ENCODE results near the gene COL5A1.

Gene COL5A1

DNA sequence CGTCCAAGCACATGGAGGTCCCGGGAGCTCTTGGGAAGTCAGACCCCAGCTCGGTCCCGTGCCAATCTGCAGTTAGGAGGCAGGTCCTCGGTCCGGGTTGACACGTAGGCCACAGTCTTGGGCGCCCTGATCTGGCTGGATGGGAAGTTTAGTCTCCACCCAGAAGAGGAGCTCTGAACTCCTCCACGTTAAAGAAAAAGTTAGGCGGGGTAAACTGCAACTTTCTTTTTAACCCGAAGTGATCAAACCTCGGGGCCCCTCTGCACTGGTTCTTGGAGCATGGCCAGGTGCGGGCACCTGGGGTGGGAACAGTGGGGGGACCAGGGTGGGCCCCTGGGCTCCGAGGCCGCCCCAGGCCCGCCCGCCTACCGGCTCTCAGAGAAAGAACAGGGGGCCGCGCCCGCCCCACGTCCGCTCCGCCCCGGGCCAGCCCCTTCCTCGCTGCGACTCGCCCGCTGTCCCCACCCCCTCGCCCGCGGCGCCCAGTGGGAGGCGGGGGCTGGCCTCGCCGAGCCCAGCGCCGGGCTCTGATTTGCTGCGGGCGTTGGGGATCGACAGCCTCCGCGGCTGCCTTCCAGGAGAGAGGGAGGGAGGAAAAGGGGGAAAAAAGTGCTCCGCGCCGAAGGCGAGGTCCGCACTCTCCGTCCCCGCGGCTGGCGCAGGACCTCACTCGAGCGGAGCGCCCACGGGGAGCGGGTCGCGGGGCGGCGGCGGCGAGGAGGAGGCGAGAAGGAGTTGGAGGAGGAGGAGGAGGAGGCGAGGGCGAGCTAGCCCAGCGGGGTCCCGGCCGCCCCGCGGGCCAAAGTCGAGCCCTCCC, at the start of gene COL5A1:
TSS of gene COL5A1 (plus strand) at position 631 of the 817 bp plus-strand sequence. CDS start 385 bp downstream, outside the sequence.
- DNase-seq (ENCODE audit: low spot score in 2 of 2): no peak
- no peaks in the 10 kb centered on the region for H3K4me1 Mint-ChIP-seq

DNA sequence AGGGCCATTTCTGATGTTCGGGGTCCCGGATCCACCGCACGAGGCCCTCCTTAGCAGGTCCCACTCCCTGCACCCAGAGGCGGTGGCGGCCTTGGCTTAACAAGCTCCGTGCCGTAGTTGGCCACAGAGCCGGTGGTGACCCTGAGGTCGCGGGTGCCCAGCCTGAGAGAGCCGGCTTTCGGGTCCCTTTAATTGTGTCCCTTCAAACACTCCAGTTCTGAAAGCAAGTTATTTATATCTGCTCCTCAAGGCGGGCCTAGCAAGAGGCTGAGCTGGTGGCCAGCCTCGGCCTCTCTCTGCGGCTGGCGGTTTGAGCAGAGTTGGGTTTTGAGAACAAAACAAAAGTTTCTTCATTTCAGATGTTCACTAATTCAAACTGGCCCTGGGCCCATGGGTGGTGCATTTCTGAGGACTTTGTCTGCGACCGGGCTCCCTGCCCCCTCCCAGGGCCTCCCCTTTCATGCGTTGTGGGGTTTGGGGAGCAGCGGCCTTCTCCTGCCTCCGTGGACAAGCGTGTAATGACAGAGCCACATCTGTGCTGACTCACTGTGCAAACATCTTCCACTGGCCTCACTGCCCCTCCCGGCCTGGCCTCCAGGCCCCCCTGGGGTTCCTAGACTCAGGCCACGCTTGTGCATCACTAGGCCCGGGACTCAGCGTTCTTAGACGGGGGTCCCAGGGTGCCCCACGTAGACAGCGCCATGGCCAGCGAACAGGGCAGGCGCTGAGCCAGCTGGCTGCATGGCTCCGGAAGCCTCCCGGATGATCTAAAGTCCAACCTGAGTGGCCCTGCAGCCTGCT, 49.4 kb upstream of the COL5A1 start:
- H3K4me3 Mint-ChIP-seq: no peak overlapping the region
- H3K27ac Mint-ChIP-seq (ENCODE audit: low read depth): no peak overlapping the region
- H3K36me3 Mint-ChIP-seq (ENCODE audit: insufficient read depth): no peaks in the 10 kb centered on the region
- no peaks in the 10 kb centered on the region for H3K9me3 Mint-ChIP-seq
- ATAC-seq (replicated peaks; ENCODE audit: extremely low read depth, poor library complexity, severe bottlenecking) (no peak), DNase-seq (ENCODE audit: low spot score in 2 of 2) (peak in 1 of 2 donors; percentile 5)
- peaks cover 36% of the 10 kb centered on the region for H3K27me3 Mint-ChIP-seq
- H3K4me1 Mint-ChIP-seq: no peaks in the 10 kb centered on the region

More for the DNA sequence above, at the start of gene COL5A1:
- Mint-ChIP-seq H3K9me3 (no peaks in the 10 kb centered on the region), H3K4me3 (no peak within 1 kb of the TSS), H3K27me3 (peaks cover 46% of the 10 kb centered on the region), H3K36me3 (ENCODE audit: insufficient read depth) (no peaks in the 10 kb centered on the region), H3K27ac (ENCODE audit: low read depth) (no peak within 1 kb of the TSS)
- no peak for ATAC-seq (replicated peaks; ENCODE audit: extremely low read depth, poor library complexity, severe bottlenecking)

DNA sequence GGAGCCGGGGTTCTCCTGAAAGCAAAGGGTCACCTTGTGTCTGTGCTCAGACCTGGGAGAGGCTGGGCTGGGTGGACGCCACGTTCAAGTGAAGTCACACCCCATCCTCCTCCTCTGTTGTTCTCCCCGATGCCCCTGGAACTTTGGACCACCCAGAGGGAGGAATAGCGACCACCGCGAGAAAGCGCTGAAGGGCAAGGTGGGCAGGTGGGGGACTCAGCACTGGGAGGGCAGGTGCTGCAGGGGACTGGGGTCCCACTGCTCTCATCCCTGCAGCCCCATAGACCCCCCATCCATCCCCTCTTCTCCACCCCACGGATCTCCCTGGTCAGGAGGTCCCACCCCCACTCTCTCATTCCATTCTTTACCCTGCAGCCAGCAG, 48.8 kb upstream of the COL5A1 start:
- peaks cover 36% of the 10 kb centered on the region for H3K27me3 Mint-ChIP-seq
- ATAC-seq (replicated peaks; ENCODE audit: extremely low read depth, poor library complexity, severe bottlenecking) (no peak), DNase-seq (ENCODE audit: low spot score in 2 of 2) (peak in 1 of 2 donors; percentile 9)
- no peak overlapping the region for H3K27ac Mint-ChIP-seq (ENCODE audit: low read depth)
- H3K9me3 Mint-ChIP-seq: no peaks in the 10 kb centered on the region
- no peaks in the 10 kb centered on the region for H3K4me1 Mint-ChIP-seq
- no peak overlapping the region for H3K4me3 Mint-ChIP-seq
- no peaks in the 10 kb centered on the region for H3K36me3 Mint-ChIP-seq (ENCODE audit: insufficient read depth)

DNA sequence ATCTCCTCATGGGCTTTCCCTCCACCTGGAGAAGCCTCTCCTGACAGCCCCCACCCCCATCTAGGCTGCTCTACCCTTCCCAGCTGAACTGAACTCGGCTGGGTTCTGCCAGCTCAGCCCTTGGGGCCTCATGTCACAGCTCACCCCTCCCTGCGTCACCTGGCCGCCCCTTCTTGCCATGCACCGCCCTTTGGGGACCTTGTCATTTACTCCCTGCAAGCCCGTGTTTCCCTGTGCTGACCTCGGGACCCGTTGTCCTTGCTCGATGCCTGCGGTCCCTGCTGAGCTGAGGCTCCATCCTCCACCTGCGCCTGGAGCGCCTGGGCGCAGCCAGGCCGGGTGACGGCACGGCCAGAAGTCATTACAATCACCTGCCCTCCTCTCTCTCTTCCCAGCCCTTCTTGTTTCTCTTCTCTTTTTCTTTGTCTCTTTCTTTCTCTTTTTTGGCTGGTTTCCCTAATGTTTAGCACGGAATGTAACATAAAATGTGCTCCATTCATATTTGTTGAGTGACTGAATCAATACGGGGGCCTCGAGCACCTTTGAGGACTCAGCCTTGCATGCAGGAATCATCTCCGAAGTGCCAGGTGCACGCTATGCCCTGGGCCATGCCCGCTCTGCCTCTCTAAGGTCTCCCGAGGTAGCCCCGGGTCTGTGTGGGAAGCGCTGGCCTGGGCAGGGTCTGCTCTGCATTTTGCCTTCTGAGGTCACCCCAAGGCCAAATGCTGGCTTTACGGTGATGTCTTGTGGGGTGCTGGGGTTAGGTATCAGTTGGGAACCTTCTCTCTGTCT, 48.1 kb upstream of the COL5A1 start:
- Mint-ChIP-seq H3K9me3 (no peaks in the 10 kb centered on the region), H3K27me3 (peaks cover 36% of the 10 kb centered on the region), H3K4me3 (no peak overlapping the region), H3K27ac (ENCODE audit: low read depth) (no peak overlapping the region), H3K36me3 (ENCODE audit: insufficient read depth) (no peaks in the 10 kb centered on the region), H3K4me1 (no peaks in the 10 kb centered on the region)
- DNase-seq (ENCODE audit: low spot score in 2 of 2) (peak in 1 of 2 donors; percentile 8), ATAC-seq (replicated peaks; ENCODE audit: extremely low read depth, poor library complexity, severe bottlenecking) (no peak)

DNA sequence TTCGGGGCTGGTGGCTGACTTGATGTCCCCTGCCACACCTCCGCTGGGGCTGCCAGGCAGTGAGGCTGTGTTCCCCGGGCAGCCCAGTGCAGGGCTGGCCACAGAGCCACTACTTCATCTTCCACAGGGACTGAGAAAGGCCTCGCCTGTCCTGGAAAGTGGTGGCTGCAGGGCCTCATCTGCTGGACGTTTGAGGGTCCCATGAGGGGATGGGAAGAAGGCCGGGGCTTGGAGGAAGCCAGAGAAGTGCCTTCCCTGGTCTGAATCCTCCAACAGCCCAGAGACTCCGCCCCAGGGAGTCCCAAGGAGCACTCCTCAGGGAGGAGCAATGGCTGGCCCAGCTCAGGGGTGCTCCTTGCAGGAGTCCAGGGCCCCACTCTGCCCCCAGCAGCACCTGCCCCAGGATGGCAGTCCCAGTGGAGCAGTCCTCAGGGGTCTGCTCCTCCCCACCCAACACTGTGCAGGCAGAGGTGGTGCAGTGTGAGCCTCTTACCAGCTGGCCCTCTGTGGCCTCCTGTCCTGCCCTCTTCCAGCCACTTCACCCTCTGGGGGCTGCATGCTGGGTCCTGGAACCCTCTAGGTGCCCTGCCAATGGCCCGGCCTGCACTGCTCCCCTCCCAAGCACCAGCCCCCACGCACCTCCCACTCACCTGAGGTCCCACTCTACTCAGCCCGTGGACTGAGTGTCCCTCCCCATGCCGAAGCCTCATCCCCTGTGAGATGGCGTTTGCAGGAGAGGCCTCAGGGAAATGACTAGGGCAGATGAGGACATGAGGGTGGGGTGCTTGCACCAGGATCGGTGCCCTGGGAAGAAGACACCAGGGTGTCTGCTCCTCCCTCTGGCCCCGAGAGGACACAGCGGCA, 47.3 kb upstream of the COL5A1 start:
- peak in 1 of 2 donors; percentile 12 for DNase-seq (ENCODE audit: low spot score in 2 of 2)
- no peaks in the 10 kb centered on the region for H3K36me3 Mint-ChIP-seq (ENCODE audit: insufficient read depth)
- no peak overlapping the region for H3K4me3 Mint-ChIP-seq
- no peak for ATAC-seq (replicated peaks; ENCODE audit: extremely low read depth, poor library complexity, severe bottlenecking)
- no peak overlapping the region for H3K27ac Mint-ChIP-seq (ENCODE audit: low read depth)
- no peaks in the 10 kb centered on the region for H3K9me3 Mint-ChIP-seq
- H3K4me1 Mint-ChIP-seq: no peaks in the 10 kb centered on the region
- H3K27me3 Mint-ChIP-seq: peaks cover 35% of the 10 kb centered on the region

DNA sequence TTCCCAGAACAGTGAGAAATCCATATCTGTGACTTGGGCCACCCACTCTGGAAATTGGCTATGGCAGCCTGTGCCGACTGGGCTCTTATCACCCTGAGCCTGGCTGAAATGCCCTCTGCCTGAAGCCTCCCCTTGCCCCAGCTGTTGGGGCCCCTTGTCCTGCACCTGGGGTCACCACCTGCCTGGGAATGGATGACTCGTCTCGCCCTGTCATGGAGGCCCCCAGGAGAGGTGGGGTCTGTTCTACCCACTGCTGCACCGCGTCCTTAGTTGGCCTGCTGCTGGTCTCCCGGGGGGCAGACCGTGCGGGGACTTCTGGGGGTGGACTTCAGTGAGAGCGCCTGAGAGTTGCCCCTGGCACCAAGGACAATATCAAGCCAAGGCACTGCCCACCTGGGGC, 46.6 kb upstream of the COL5A1 start:
- ATAC-seq (replicated peaks; ENCODE audit: extremely low read depth, poor library complexity, severe bottlenecking) (no peak), DNase-seq (ENCODE audit: low spot score in 2 of 2) (no peak)
- H3K4me1 Mint-ChIP-seq: no peaks in the 10 kb centered on the region
- H3K9me3 Mint-ChIP-seq: no peaks in the 10 kb centered on the region
- no peak overlapping the region for H3K27ac Mint-ChIP-seq (ENCODE audit: low read depth)
- H3K27me3 Mint-ChIP-seq: peaks cover 28% of the 10 kb centered on the region
- no peaks in the 10 kb centered on the region for H3K36me3 Mint-ChIP-seq (ENCODE audit: insufficient read depth)
- no peak overlapping the region for H3K4me3 Mint-ChIP-seq

DNA sequence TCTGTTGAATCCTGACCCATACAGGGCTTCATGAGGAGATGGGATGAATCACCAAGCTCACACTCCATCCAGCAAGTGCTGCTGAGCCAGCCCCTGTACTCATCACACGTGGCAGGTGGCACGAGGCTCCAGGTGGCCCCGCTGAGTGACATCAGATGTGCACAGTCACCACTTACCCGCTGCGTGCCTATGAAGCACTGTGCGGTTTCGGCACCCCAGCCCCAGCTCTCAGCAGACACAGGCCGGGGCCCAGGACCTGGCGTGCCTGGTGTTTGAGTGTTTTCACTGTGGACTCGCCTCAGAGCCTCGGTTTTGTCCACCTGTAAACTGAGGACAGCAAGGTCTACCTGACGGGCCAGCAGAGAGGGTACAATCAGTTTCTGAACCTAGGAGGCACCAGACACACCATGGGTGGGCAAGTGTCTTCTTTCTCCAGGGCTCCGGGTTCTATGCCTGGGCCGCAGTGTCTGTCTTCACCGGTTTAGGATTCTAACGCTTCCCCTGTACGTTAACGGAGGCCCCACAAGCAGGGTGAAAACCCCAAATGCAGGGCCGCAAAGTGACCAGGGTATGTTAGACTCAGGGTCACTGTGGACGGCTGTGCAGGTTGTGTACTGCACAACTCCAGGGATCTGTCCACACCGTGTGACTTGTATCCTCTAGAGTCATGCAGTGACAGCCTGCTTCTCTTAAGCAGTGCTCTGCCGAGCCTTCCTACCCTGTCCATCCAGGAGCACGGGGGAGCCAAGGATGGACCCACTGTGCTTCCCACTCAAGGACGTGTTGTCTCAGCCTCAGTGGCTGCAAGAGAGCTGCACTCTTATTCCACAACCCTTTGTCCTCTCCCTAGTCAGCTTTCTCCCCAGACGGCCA, 44.3 kb upstream of the COL5A1 start:
- H3K9me3 Mint-ChIP-seq: no peaks in the 10 kb centered on the region
- ATAC-seq (replicated peaks; ENCODE audit: extremely low read depth, poor library complexity, severe bottlenecking): no peak
- no peaks in the 10 kb centered on the region for H3K36me3 Mint-ChIP-seq (ENCODE audit: insufficient read depth)
- H3K27ac Mint-ChIP-seq (ENCODE audit: low read depth): no peak overlapping the region
- no peaks in the 10 kb centered on the region for H3K4me1 Mint-ChIP-seq
- H3K4me3 Mint-ChIP-seq: no peak overlapping the region
- DNase-seq (ENCODE audit: low spot score in 2 of 2): peak in 1 of 2 donors; percentile 8
- peaks cover 10% of the 10 kb centered on the region for H3K27me3 Mint-ChIP-seq

DNA sequence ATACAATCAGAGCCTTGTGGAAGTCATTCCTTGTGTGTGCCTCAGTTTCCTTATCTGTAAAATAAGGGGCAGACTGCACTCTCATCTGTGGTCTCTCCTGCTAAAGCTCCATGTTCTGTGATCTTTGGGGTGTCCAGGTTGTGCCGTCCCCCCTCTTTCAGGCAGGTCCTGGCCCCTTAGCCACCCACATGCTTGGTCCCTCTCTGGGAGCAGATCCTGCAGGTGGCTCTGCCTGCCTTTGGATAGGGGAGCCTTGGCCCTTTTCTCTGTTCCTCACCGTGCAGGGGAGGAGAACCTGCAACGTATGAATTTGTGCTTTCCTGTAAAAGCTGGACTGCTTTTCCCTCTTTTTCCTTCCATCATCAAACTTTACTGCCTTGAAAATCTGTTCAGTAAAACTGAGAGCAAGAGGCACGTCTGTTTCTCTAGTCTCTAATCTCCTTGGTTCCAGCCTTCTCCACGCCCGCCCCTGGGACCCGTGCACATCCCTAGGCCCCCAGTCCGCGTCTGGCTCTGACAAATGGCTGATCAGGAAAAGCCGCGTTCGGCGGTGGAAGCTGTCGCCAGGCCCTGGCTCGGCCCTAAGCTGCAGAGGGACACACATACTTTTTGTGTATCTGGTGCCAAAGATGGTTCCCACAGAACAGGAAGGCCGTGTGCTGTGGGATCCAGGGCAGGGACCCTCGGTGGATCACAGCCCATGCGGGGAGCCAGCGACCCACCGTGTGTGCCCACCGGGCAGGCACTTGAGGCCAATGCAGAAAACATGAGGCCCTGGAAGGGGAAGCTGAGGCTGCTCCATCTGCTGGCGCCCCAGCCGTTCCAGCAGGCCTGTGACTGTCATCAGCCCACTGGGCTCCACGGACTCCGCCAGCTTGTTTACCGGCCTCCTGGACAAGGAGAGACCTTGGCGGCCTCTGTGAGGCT, 43.4 kb upstream of the COL5A1 start:
- no peaks in the 10 kb centered on the region for H3K9me3 Mint-ChIP-seq

DNA sequence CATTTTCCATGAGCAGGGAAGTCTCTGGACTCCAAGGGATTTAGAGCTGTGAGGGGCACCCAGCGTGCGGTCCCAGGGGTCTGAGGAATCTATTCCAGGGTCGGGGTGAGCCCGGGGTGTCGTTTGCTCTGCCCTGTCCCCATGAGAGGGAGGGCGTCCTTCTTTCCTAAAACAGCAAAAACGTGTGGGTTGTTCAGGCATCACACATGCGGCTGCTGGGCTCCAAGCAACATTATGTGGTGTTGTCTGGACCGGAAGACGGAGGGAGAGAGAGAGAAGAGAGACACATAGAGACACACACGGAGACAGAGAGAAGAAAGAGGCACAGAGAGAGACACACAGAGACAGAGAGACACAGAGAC, 42.7 kb upstream of the COL5A1 start:
- Mint-ChIP-seq H3K36me3 (ENCODE audit: insufficient read depth) (no peaks in the 10 kb centered on the region), H3K27me3 (no peaks in the 10 kb centered on the region), H3K4me3 (no peak overlapping the region), H3K27ac (ENCODE audit: low read depth) (no peak overlapping the region), H3K9me3 (no peaks in the 10 kb centered on the region), H3K4me1 (no peaks in the 10 kb centered on the region)
- ATAC-seq (replicated peaks; ENCODE audit: extremely low read depth, poor library complexity, severe bottlenecking) (no peak), DNase-seq (ENCODE audit: low spot score in 2 of 2) (no peak)

More for the DNA sequence above, 43.4 kb upstream of the COL5A1 start:
- H3K27me3 Mint-ChIP-seq: peaks cover 5% of the 10 kb centered on the region
- no peak overlapping the region for H3K4me3 Mint-ChIP-seq
- no peaks in the 10 kb centered on the region for H3K36me3 Mint-ChIP-seq (ENCODE audit: insufficient read depth)
- ATAC-seq (replicated peaks; ENCODE audit: extremely low read depth, poor library complexity, severe bottlenecking): no peak
- H3K4me1 Mint-ChIP-seq: no peaks in the 10 kb centered on the region
- DNase-seq (ENCODE audit: low spot score in 2 of 2): peak in 1 of 2 donors; percentile 10
- no peak overlapping the region for H3K27ac Mint-ChIP-seq (ENCODE audit: low read depth)

DNA sequence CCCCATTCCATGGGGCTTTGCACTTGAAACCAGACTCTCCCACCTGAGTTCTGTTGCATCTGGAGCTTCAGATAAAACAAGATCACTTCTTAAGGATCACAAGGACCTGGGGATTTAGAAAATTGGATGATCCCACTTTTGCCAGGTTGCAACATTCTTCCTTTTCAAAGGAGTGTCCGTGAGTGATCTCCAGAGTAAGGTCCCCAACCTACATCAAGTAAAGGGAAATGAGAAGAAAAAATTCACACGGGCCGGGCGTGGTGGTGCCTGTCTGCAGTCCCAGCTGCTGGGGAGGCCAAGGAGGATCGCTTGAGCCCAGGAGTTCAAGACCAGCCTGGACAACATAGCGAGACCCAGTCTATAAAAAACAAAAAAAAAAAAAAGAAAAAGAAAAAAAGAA, 41.2 kb upstream of the COL5A1 start:
- Mint-ChIP-seq H3K36me3 (ENCODE audit: insufficient read depth) (peaks cover under 1% of the 10 kb centered on the region), H3K4me3 (no peak overlapping the region), H3K9me3 (no peaks in the 10 kb centered on the region)

More for the DNA sequence above, 41.2 kb upstream of the COL5A1 start:
- Mint-ChIP-seq H3K27ac (ENCODE audit: low read depth) (no peak overlapping the region), H3K4me1 (no peaks in the 10 kb centered on the region), H3K27me3 (no peaks in the 10 kb centered on the region)
- no peak for ATAC-seq (replicated peaks; ENCODE audit: extremely low read depth, poor library complexity, severe bottlenecking)
- DNase-seq (ENCODE audit: low spot score in 2 of 2): peak in 1 of 2 donors; percentile 2

All from central memory CD8-positive, alpha-beta T cell (primary cell).